PC-3 (cell line): ENCODE data around the gene MMP11.

ENCODE experiments used
- CTCF ChIP-seq: fragments of 300-600 bp; sonication (generic); conservative IDR thresholded peaks from 2 replicates; pipeline ENCODE4 v1.5.1; 2017; ENCODE audit warnings: antibody characterized with exemption, low read depth, mild to moderate bottlenecking, low read length
- EZH2 ChIP-seq: fragments of 300-600 bp; sonication (generic); IDR thresholded peaks from one replicate; pipeline ENCODE4 v1.6.1; 2017; ENCODE audit warnings: antibody characterized with exemption, mild to moderate bottlenecking, low read length; ENCODE audit not compliant: unreplicated experiment

- TF ChIP-seq CTCF (no peak), EZH2 (no peak)
These were observed 59.8 kb downstream of the MMP11 start for GRCh38 chr22:23832226-23833016.
